NCI-H446 (cell line): Measurements from ENCODE around the gene AHCYL1.

Experiments used
- DNase-seq, 2 experiments: peaks; one replicate each; lab custom pipeline; 2025; lab: John Stamatoyannopoulos, UW

AHCYL1 gene

GRCh38 chr1:109976762-109977161, 7.8 kb upstream of the AHCYL1 start:
- DNase-seq = no peak

GRCh38 chr1:109977225-109977624, 7.3 kb upstream of the AHCYL1 start:
- no peak for DNase-seq

- no peak for DNase-seq
Observed at GRCh38 chr1:109977657-109978378, 6.7 kb upstream of the AHCYL1 start.

- no peak for DNase-seq
Observed at GRCh38 chr1:109978761-109979488, 5.6 kb upstream of the AHCYL1 start.

- no peak for DNase-seq
Observed at GRCh38 chr1:109979489-109980091, 5.0 kb upstream of the AHCYL1 start.

- DNase-seq = no peak
Observed at GRCh38 chr1:109980324-109981003, 4.1 kb upstream of the AHCYL1 start.

- no peak for DNase-seq
Observed at GRCh38 chr1:109981004-109981335, 3.6 kb upstream of the AHCYL1 start.

GRCh38 chr1:109983380-109984189, 980 bp upstream of the AHCYL1 start:
- no peak for DNase-seq

GRCh38 chr1:109984190-109984455, 442 bp upstream of the AHCYL1 start:
- peak in 1 of 2 experiments; percentile 61 for DNase-seq

GRCh38 chr1:109985247-109986053, 885 bp downstream of the AHCYL1 start:
- peak in 1 of 2 experiments; percentile 41 for DNase-seq

- DNase-seq = no peak
Observed at GRCh38 chr1:109986054-109986444, 1.5 kb downstream of the AHCYL1 start.

GRCh38 chr1:109988349-109988914, 3.9 kb downstream of the AHCYL1 start:
- DNase-seq = no peak

GRCh38 chr1:109989506-109990301, 5.1 kb downstream of the AHCYL1 start:
- no peak for DNase-seq

- DNase-seq = no peak
Observed at GRCh38 chr1:109990302-109990653, 5.7 kb downstream of the AHCYL1 start.

GRCh38 chr1:109991400-109991925, 6.9 kb downstream of the AHCYL1 start:
- no peak for DNase-seq

- DNase-seq = peak; percentile 46 to 71
Observed at GRCh38 chr1:109993885-109994284, 9.3 kb downstream of the AHCYL1 start.

GRCh38 chr1:109994654-109995053, 10.1 kb downstream of the AHCYL1 start:
- no peak for DNase-seq

GRCh38 chr1:109995536-109995935, 11.0 kb downstream of the AHCYL1 start:
- no peak for DNase-seq

GRCh38 chr1:109996476-109996875, 11.9 kb downstream of the AHCYL1 start:
- no peak for DNase-seq
